HepG2 (cell line): ENCODE measurements around the gene THEM4. TPM values are rescaled to one million over a fixed set of nuclear protein-coding genes. Genes with fewer than 3 reads are reported as not detected.

ENCODE experiments used
- ATAC-seq: fragments of 200-7000 bp; cut with Tn5 transposase; 3 replicates; pipeline ENCODE4 v1.9.1; 2020; ENCODE audit warnings: mild to moderate bottlenecking, moderate library complexity
- BruUV-seq: library from RNA; stranded (reverse); fragments of 400-500 nt; replicated peaks from 2 replicates; lab custom pipeline; 2021; lab: Mats Ljungman, UMichigan
- CTCF ChIA-PET: fragments of 300-600 bp; formaldehyde crosslinking; extraction: SDS; loops from one replicate; lab custom pipeline; 2021; ENCODE audit warnings: low total read pairs, inconsistent platforms, low intra/inter-chr PET ratio; lab: Yijun Ruan, JAX
- POLR2A ChIA-PET: fragments of 350-600 bp; sonication (Branson Sonifier 250); formaldehyde crosslinking; loops from one replicate; lab custom pipeline; 2020; ENCODE audit warnings: antibody characterized with exemption, inconsistent platforms; lab: Yijun Ruan, JAX
- DNase-seq: peaks from one replicate; pipeline ENCODE4 v3.0.0-alpha.2; 2015; ENCODE audit warnings: low spot score
- FAIRE-seq: peaks from 3 replicates; lab custom pipeline; 2011; peaks lifted over from hg19 to GRCh38; lab: Jason Lieb, UNC
- H2AFZ ChIP-seq: one replicate; pipeline ENCODE4 v1.6.1; 2011; ENCODE audit warnings: low read length, inconsistent platforms
- H3K27ac ChIP-seq: fragments of 300-600 bp; 3 replicates; pipeline ENCODE4 v1.8.0; 2011; ENCODE audit warnings: mixed run types, mild to moderate bottlenecking, mixed read lengths, low read length, inconsistent platforms; ENCODE audit not compliant: insufficient read depth; ENCODE audit errors: extremely low read length
- H3K27me3 ChIP-seq, 2 experiments: fragments of 200-600 bp in 1 of 2; 2 replicates in 1 of 2; 3 replicates in 1 of 2; pipeline versions ENCODE4 v1.6.0 to v1.8.0; 2011; ENCODE audit warnings: low read length in 2 of 2, mild to moderate bottlenecking in 2 of 2, moderate library complexity in 2 of 2, inconsistent platforms in 1 of 2; ENCODE audit not compliant: insufficient read depth in 2 of 2, control insufficient read depth in 1 of 2
- H3K36me3 ChIP-seq, 2 experiments: fragments of 200-600 bp in 1 of 2; replicated peaks in 1 of 2; 2 replicates in 1 of 2; 3 replicates in 1 of 2; pipeline versions ENCODE4 v1.5.1 to v1.8.0; 2011; ENCODE audit warnings: low read length in 2 of 2, inconsistent platforms in 1 of 2; ENCODE audit not compliant: insufficient read depth in 2 of 2, control insufficient read depth in 1 of 2
- H3K4me1 ChIP-seq: 2 replicates; pipeline ENCODE4 v1.5.1; 2012; ENCODE audit warnings: low read length, inconsistent platforms; ENCODE audit not compliant: insufficient read depth
- H3K4me2 ChIP-seq: 2 replicates; pipeline ENCODE4 v1.6.0; 2011; ENCODE audit warnings: low read depth, low read length, inconsistent platforms
- H3K4me3 ChIP-seq, 3 experiments: fragments of 200-600 bp in 1 of 3; sonication (generic), shearing (Covaris generic) in 1 of 3; replicated peaks in 1 of 3; 2 replicates each; pipeline ENCODE4 v1.5.1; 2011 to 2016; ENCODE audit warnings: low read length in 3 of 3, inconsistent platforms in 2 of 3, low read depth in 2 of 3, mild to moderate bottlenecking in 2 of 3, control low read depth in 1 of 3, mixed read lengths in 1 of 3; ENCODE audit not compliant: insufficient read depth in 1 of 3
- H3K79me2 ChIP-seq: one replicate; pipeline ENCODE4 v1.6.1; 2011; ENCODE audit warnings: low read length, inconsistent platforms; ENCODE audit not compliant: insufficient read depth
- H3K9ac ChIP-seq: 2 replicates; pipeline ENCODE4 v1.6.0; 2011; ENCODE audit warnings: mild to moderate bottlenecking, low read depth, low read length, inconsistent platforms; ENCODE audit not compliant: insufficient read depth
- H3K9me3 ChIP-seq: 2 replicates; pipeline ENCODE4 v1.5.1; 2012; ENCODE audit warnings: mild to moderate bottlenecking, low read length
- H4K20me1 ChIP-seq: 2 replicates; pipeline ENCODE4 v1.6.0; 2011; ENCODE audit warnings: inconsistent platforms, mild to moderate bottlenecking, low read length, moderate library complexity; ENCODE audit not compliant: insufficient read depth
- ETV6 ChIP-seq: sonication (generic); formaldehyde crosslinking; conservative IDR thresholded peaks from 2 replicates; pipeline ENCODE4 v1.4.0; 2020; ENCODE audit warnings: missing genetic modification reagents
- HOXA9 ChIP-seq: sonication (generic); formaldehyde crosslinking; IDR thresholded peaks from 2 replicates; pipeline ENCODE4 v1.8.1; 2022; ENCODE audit warnings: missing genetic modification reagents, mild to moderate bottlenecking, moderate library complexity, borderline replicate concordance
- KDM5A ChIP-seq: fragments of 200-600 bp; sonication (generic); IDR thresholded peaks from 2 replicates; pipeline ENCODE4 v1.7.0; 2018; ENCODE audit warnings: antibody characterized with exemption, mild to moderate bottlenecking, low read length, borderline replicate concordance
- MED8 ChIP-seq: sonication (generic); formaldehyde crosslinking; IDR thresholded peaks from 2 replicates; pipeline ENCODE4 v1.8.1; 2023; ENCODE audit warnings: mild to moderate bottlenecking, missing genetic modification reagents; ENCODE audit not compliant: insufficient replicate concordance
- SIN3A ChIP-seq: IDR thresholded peaks from 2 replicates; pipeline ENCODE4 v1.6.1; 2011; ENCODE audit warnings: low read depth, mild to moderate bottlenecking, control low read depth, low read length, borderline replicate concordance
- ZNF362 ChIP-seq: sonication (generic); formaldehyde crosslinking; IDR thresholded peaks from 2 replicates; pipeline ENCODE4 v1.4.0; 2020; ENCODE audit warnings: missing genetic modification reagents, mild to moderate bottlenecking, borderline replicate concordance
- ZNF460 ChIP-seq: sonication (generic); formaldehyde crosslinking; IDR thresholded peaks from 2 replicates; pipeline ENCODE4 v1.5.1; 2020; ENCODE audit warnings: missing genetic modification reagents, mild to moderate bottlenecking, borderline replicate concordance
- ZNF550 ChIP-seq: sonication (generic); formaldehyde crosslinking; IDR thresholded peaks from 2 replicates; pipeline ENCODE4 v1.4.0; 2020; ENCODE audit warnings: mild to moderate bottlenecking, missing genetic modification reagents, borderline replicate concordance
- ZNF567 ChIP-seq: sonication (generic); formaldehyde crosslinking; IDR thresholded peaks from 2 replicates; pipeline ENCODE4 v1.8.1; 2023; ENCODE audit warnings: mild to moderate bottlenecking, missing genetic modification reagents, borderline replicate concordance
- ZNF850 ChIP-seq: sonication (generic); formaldehyde crosslinking; conservative IDR thresholded peaks from 2 replicates; pipeline ENCODE4 v1.9.0; 2021; ENCODE audit warnings: mild to moderate bottlenecking, missing genetic modification reagents
- ZNF878 ChIP-seq: sonication (generic); formaldehyde crosslinking; IDR thresholded peaks from 2 replicates; pipeline ENCODE4 v1.8.1; 2023; ENCODE audit warnings: mild to moderate bottlenecking, missing genetic modification reagents, moderate library complexity
- WGBS: methylation state at CpG from one replicate; pipeline ENCODE4 v1.1.6; 2017; ENCODE audit warnings: low lambda C conversion rate; 5-methylcytosine and 5-hydroxymethylcytosine counted together
- in situ Hi-C: cut with HindIII; loops from 2 replicates; pipeline ENCODE4 v1.10.0; 2017; ENCODE audit warnings: low pct_unique_long_range_greater_than_20kb; ENCODE audit not compliant: extremely low pct_ligation_motif_present
- intact Hi-C: fragments of 100-400 bp; cut with micrococcal nuclease; formaldehyde crosslinking; loops from one replicate; pipeline ENCODE4 v1.10.0; 2022; ENCODE audit not compliant: unreplicated experiment
- polyA plus RNA-seq, 8 experiments: library from polyadenylated mRNA; depleted of rRNA in 3 of 8; stranded (reverse) in 7 of 8; unstranded in 1 of 8; fragments of >200 nt; fragmentation: Illumina TruSeq in 4 of 8; extraction: Trizol in 4 of 8; gene quantifications; 2 replicates each; pipeline versions ENCODE4 v1.2.1 to v1.2.3, GENCODE V29; 2011 to 2016; ENCODE audit warnings: low read depth in 4 of 8, missing spikeins in 1 of 8, mixed read lengths in 1 of 8; ENCODE audit not compliant: insufficient read depth in 1 of 8
- total RNA-seq, 5 experiments: library from RNA; depleted of rRNA; stranded (reverse); fragments of >200 nt; fragmentation: Illumina TruSeq; extraction: Trizol; gene quantifications; 2 replicates each; pipeline ENCODE4 v1.2.3, GENCODE V29; 2016; ENCODE audit warnings: low read depth in 1 of 5

THEM4 gene
- total and polyA plus RNA-seq, 2 of the 13 experiments (the other 11 are each of a cell fraction or from before 2014, with no cell fraction given): 10.9 to 13.9 TPM

GRCh38 chr1:151837197-151837596, 72.1 kb downstream of the THEM4 start (continued):
- TF ChIP-seq KDM5A (no peak), MED8 (CRISPR knock-in tag) (no peak), ZNF567 (CRISPR knock-in tag) (no peak), ZNF550 (CRISPR knock-in tag) (no peak)

- CTCF ChIA-PET: interaction anchor here (1.1 to 2.5 kb wide), 4 partner anchors 101 to 301 kb away, joined by 4 to 14 read pairs (median 10); no protein-coding TSS in a partner anchor
- Histone ChIP-seq H3K4me3 (no peak overlapping the region), H3K9ac (no peak overlapping the region), H3K27ac (no peak overlapping the region), H3K27me3 (no peaks in the 10 kb centered on the region; a peak in 2 of 5 replicates), H3K79me2 (no peaks in the 10 kb centered on the region), H3K4me1 (peaks cover 83% of the 10 kb centered on the region), H3K9me3 (no peaks in the 10 kb centered on the region), H4K20me1 (no peaks in the 10 kb centered on the region), H3K36me3 (no peaks in the 10 kb centered on the region), H2AFZ (no peak overlapping the region), H3K4me2 (no peak overlapping the region)
- in situ Hi-C loops: loop anchor here (10.0 kb wide), 2 partner anchors 121 to 241 kb away; partner anchors contain the start of gene CELF3
- BruUV-seq: no TSS peak
- ATAC-seq (no peak), FAIRE-seq (no peak), DNase-seq (no peak)
- TF ChIP-seq HOXA9: no peak
- TF ChIP-seq ZNF878: 0 out of 2 replicates have a peak, but pooled peaks have one; percentile 21
- TF ChIP-seq ZNF460 (CRISPR knock-in tag): peak; percentile 52; the same call in 1 of the 2 replicates
- TF ChIP-seq ZNF362 (CRISPR knock-in tag): peak; percentile 35; the same call in 1 of the 2 replicates
- no peak for TF ChIP-seq ZNF850 (CRISPR knock-in tag)
- TF ChIP-seq SIN3A: no peak
- TF ChIP-seq ETV6 (CRISPR knock-in tag): no peak
- intact Hi-C loops: loop anchor here (10.0 kb wide), 3 partner anchors 71 to 391 kb away; partner anchors contain the start of genes MRPL9 and TUFT1
- POLR2A ChIA-PET: no interaction called here
- WGBS: 77% methylated on average over 7 of the region's 7 CpGs
Observed at GRCh38 chr1:151835596-151835995, 73.7 kb downstream of the THEM4 start.
